Activated T-helper 9 cell treated with anti-CD3 and anti-CD28 coated beads, Interleukin-2, amount 50 U/mL, for 16 hours (primary cell): ENCODE data around the gene ADPRHL1.
A peak's percentile ranks its signal among the peaks of the same experiment; 100 is the strongest.
"Not testable (repeated sequence)": the region's sequence is repeated elsewhere in the genome, so short reads cannot be mapped to it uniquely, and the experiment has no call there.

Source experiments
- DNase-seq: peaks from one replicate; pipeline ENCODE4 v3.0.0-alpha.2; 2020; ENCODE audit warnings: low read depth

ADPRHL1 gene

GRCh38 chr13:113401452-113402415 is 51.6 kb downstream of the ADPRHL1 start:
- no peak for DNase-seq

DNA sequence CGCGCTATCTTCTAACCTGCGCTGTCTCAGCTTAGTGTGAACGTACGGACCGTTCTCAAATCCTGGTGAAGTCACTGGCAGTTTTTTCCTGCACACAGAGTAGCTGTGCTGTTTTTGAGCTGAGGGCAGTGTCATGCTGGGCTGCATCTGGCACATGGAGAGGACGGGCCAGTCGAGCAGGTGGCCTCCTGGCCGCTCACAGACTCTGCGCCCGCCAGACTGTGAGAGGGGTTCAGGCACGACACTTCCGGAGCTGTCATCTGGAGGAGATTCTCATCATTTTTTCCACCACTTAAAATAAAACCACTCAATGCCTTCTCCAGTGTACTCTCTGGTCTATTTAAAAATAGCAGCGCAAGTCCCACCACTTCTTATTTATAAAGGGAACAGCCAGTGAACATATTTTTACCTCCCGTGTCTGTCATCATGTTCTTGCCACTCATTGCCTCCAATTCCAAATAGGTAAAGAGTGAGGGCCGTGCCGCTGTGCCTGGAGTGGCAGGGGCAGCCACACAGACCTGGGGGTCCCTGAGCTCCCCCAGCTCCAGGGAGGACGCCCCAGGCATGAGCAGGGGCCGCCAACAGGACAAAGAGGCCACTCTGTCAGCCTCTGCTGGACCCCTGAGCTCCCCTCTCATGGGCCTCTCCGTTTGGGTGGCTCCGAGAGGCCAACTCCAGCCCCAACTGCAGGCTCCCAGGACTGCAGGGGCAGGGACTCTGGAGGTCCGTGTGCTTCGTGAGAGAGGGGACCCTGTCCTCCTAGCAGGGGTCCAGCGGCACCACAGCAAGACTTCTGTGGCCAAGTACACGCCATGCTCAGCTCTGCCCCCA is 52.5 kb downstream of the ADPRHL1 start:
- DNase-seq: no peak

DNA sequence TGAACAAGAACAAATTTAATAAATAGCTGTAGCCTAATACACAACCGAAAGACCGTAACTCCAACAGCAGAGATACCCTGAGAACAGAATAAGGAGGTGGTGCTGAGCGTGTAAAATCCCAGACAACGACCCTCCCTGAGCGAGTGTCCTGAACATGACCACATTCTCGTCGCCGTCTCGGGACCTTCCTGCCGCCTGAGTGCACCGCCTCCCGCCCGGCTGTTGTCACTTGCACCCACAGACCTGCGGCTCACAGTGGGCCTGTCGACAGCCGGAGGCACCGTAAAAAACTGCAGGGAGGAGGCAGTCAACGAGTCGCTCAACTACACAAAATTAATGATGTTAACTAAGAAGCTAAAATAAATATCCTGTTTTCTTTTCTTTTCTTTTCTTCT is 53.5 kb downstream of the ADPRHL1 start:
- DNase-seq: no peak

DNA sequence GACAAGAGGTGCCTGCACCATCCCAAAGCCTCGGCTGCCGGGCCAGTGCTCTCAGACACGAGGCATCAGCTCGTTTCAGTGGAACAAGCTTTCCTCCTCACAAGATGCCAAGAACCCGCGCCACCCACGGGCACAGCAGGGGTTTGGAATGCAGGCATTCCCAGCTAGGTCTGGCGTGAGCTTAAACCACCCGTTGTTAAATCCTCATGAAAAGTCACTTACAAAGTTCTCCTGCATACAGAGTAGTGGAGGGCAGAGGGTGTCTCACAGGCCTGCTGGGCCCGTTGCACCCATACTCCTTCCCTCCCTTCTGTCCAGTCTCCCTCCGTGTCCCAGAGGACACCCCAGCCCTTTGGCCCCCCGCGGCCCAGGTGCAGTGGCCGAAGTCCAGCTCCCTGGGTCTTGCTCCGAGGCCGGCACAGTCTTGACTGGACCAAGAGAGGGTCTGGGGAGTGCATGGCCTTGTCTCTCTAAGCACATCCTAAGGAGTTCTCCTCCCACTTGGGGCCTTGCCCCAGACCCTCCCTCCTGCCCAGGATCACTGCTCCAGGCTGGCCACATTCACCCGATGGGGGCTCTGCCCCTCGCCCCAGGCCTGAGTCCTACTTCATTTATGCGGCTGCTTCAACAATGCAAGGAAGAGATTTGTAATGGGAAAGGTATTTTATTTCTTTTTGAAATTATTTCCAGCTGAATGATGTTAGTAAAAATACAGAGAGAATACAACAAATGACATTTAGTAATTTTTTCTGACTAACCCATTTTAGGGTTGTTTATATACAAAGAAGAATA is 54.1 kb downstream of the ADPRHL1 start:
- DNase-seq: no peak

GRCh38 chr13:113397608-113398425 is 55.5 kb downstream of the ADPRHL1 start:
- no peak for DNase-seq

- no peak for DNase-seq
Measured at GRCh38 chr13:113394339-113394640, 59.0 kb downstream of the ADPRHL1 start.

- DNase-seq: peak; percentile 68
Measured at GRCh38 chr13:113393563-113394338, 59.5 kb downstream of the ADPRHL1 start.

GRCh38 chr13:113393226-113393562 is 60.1 kb downstream of the ADPRHL1 start:
- DNase-seq: no peak

DNA sequence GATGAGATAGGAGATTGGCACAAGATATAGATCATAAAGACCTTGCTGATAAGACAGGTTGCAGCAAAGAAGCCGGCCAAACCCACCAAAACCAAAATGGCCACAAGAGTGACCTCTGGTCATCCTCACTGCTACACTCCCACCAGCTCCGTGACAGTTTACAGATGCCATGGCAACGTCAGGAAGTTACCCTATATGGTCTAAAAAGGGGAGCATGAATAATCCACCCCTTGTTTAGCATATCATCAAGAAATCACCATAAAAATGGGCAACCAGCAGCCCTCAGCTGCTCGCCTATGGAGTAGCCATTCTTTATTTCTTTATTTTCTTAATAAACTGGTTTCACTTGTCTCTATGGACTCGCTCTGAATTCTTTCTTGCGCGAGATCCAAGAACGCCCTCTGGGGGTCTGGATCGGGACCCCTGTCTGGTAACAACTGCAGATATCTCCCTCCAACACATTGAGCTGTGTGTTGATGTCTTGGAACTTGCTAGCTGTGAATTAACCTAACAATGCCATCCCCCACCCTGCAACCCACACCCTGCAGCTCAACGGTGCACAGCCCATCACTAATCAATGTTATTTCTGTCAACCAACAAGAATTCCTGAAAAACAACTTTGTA is 62.3 kb downstream of the ADPRHL1 start:
- DNase-seq: no peak

- DNase-seq: not testable (repeated sequence)
Measured at GRCh38 chr13:113389586-113389985, 63.7 kb downstream of the ADPRHL1 start.

- no peak for DNase-seq
Measured at GRCh38 chr13:113387396-113387795, 65.9 kb downstream of the ADPRHL1 start.

DNA sequence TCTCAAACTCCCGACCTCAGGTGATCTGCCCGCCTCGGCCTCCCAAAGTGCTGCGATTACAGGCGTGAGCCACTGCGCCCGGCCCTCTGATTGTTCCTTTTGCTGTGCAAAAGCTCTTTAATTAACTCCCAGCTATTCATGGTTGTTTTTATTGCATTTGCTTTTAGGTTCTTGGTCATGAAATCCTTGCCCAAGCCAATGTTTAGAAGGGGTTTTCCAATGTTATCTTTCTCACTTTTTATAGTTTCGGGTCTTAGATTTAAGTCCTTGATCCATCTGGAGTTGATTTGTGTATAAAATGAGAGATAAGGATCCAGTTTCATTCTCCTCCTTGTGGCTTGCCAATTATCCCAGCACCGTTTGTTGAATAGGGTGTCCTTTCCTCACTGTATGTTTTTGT is 70.2 kb downstream of the ADPRHL1 start:
- no peak for DNase-seq

GRCh38 chr13:113382542-113382941 is 70.7 kb downstream of the ADPRHL1 start:
- DNase-seq: not testable (repeated sequence)

GRCh38 chr13:113378825-113379224 is 74.5 kb downstream of the ADPRHL1 start:
- no peak for DNase-seq

GRCh38 chr13:113374511-113375175 is 78.6 kb downstream of the ADPRHL1 start:
- no peak for DNase-seq

- no peak for DNase-seq
Measured at GRCh38 chr13:113373811-113374485, 79.3 kb downstream of the ADPRHL1 start.

DNA sequence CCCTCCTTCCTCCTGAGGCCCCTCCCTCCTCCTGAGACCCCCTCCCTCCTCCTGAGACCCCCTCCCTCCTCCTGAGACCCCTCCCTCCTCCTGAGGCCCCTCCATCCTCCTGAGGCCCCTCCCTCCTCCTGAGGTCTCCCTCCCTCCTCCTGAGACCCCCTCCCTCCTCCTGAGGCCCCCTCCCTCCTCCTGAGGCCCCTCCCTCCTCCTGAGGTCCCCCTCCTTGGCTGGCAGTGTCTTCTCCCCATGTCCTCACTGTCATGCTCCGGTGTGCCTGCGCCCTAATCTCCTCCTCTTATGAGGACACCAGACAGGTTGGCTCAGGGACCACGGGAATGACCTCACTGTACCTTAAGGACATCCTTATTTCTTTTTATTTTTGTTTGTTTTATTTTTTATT is 81.6 kb downstream of the ADPRHL1 start:
- not testable (repeated sequence) for DNase-seq

- DNase-seq: no peak
Measured at GRCh38 chr13:113371061-113371460, 82.2 kb downstream of the ADPRHL1 start.

DNA sequence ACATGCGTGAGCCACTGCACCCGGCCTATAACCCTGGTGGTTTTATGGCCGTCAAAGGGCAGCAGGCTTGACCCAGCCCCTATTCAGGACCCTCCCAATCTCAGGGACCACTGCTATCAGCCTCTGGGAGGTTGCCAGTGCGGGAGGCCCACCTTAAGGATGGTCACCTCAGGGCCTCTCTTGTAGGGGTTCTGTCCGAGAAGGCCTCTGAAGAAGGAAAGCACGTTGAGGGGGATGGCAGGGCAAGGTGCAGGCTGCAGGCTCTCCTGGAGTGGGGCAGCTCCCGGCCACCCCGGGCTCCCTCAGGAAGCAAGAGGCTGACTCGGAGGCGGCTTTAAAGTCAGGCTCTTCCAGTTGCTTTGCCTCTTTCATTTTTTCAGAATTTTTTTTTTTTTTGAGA is 83.4 kb downstream of the ADPRHL1 start:
- no peak for DNase-seq
